Vagina (tissue), 2 donors: ENCODE measurements around the gene PTK7.

Experiments
- POLR2AphosphoS5 ChIP-seq, 2 donors: sonication (generic); formaldehyde crosslinking; IDR thresholded peaks; one replicate each; pipeline ENCODE4 v1.9.0; 2017; ENCODE audit warnings: antibody characterized with exemption in 2 of 2, mild to moderate bottlenecking in 2 of 2, low read depth in 1 of 2; ENCODE audit not compliant: insufficient read depth in 1 of 2
- TF ChIP-seq, protein P1 (sequence below), 3 experiments: fragments of 450-650 bp in 2 of 3; fragments of 200-600 bp in 1 of 3; sonication (generic) in 1 of 3; IDR thresholded peaks; one replicate each; pipeline ENCODE4 v1.5.1; 2017 to 2019; ENCODE audit warnings: antibody characterized with exemption in 3 of 3, mild to moderate bottlenecking in 2 of 3, moderate library complexity in 2 of 3

DNA sequence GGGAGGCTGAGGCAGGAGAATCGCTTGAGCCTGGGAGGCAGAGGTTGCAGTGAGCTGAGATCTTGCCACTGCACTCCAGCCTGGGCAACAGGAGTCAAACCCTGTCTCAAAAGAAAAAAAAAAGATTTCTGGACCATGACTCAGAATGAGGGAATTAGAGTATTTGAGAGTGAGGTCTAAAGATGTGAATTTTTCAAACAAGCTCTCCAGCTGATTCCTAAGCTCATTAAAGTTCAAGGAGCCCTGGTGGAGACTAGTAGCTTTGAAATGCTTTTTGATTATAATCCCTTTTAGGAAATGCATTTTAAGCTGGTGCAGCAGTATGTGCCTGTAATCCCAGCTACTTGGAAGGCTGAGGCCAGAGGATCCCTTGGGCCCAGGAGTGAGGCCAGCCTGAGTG lies 73.2 kb downstream of the PTK7 start:
- TF ChIP-seq POLR2AphosphoS5 (IDR thresholded peaks at IDR 0.05; ENCODE audit: insufficient read depth in 1 of 2, low read depth in 1 of 2) = no peak
- TF ChIP-seq, protein P1, sequence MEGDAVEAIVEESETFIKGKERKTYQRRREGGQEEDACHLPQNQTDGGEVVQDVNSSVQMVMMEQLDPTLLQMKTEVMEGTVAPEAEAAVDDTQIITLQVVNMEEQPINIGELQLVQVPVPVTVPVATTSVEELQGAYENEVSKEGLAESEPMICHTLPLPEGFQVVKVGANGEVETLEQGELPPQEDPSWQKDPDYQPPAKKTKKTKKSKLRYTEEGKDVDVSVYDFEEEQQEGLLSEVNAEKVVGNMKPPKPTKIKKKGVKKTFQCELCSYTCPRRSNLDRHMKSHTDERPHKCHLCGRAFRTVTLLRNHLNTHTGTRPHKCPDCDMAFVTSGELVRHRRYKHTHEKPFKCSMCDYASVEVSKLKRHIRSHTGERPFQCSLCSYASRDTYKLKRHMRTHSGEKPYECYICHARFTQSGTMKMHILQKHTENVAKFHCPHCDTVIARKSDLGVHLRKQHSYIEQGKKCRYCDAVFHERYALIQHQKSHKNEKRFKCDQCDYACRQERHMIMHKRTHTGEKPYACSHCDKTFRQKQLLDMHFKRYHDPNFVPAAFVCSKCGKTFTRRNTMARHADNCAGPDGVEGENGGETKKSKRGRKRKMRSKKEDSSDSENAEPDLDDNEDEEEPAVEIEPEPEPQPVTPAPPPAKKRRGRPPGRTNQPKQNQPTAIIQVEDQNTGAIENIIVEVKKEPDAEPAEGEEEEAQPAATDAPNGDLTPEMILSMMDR (IDR thresholded peaks at IDR 0.05) = no peak
